Measurements from ENCODE around the gene SOS1.

DNA sequence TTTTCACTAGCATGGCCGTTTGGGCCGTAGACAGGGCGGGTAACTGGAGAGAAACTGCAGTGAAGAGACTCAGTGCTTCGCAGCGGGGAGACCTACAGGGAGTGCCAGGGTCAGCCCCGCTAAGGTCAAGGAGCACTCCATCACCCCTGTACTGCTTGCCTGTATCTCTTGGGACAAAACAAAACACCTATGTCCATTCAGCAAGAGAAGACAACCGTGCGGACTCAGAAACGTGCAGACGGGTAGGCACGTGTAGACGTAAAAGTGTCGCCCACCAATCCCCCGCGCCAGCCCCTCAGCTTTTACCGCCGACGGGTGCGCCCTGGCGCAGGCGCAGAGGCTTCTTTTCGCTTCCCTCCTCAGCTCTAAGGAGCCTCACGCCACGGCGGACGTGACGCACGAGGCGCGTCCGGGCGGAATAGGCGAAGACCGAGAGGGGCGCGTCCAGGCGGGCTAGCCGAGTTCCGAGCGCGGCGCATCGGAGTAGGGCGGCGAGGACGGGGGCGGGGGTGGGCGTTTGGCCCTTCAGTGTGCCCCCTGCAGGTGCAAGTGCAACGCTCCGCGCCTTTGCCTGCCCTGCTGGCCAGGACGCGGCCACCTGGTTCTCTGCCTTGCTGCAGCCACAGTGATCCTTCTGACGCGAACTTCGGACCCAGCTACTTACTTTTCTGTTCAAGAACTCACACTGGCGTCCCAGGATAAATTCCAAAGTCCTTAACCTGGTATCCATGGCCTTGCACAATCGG lies 3.3 kb upstream of the SOS1 start:
- TF ChIP-seq, protein P1, sequence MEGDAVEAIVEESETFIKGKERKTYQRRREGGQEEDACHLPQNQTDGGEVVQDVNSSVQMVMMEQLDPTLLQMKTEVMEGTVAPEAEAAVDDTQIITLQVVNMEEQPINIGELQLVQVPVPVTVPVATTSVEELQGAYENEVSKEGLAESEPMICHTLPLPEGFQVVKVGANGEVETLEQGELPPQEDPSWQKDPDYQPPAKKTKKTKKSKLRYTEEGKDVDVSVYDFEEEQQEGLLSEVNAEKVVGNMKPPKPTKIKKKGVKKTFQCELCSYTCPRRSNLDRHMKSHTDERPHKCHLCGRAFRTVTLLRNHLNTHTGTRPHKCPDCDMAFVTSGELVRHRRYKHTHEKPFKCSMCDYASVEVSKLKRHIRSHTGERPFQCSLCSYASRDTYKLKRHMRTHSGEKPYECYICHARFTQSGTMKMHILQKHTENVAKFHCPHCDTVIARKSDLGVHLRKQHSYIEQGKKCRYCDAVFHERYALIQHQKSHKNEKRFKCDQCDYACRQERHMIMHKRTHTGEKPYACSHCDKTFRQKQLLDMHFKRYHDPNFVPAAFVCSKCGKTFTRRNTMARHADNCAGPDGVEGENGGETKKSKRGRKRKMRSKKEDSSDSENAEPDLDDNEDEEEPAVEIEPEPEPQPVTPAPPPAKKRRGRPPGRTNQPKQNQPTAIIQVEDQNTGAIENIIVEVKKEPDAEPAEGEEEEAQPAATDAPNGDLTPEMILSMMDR (IDR thresholded peaks at IDR 0.05): peak in 5 of 6 experiments; percentile 46 to 76 (median 49)
- peak; percentile 66 to 73 for TF ChIP-seq POLR2A (IDR thresholded peaks at IDR 0.05)

Data from Peyer's patch (tissue), 4 donors.